Thyroid gland (tissue), 4 donors: ENCODE measurements around the gene MICB.

Experiments used
- POLR2A ChIP-seq, 2 donors: fragments of 450-650 bp; IDR thresholded peaks; one replicate each; pipeline ENCODE4 v1.6.1; 2017; ENCODE audit warnings: antibody characterized with exemption in 2 of 2, mild to moderate bottlenecking in 2 of 2, moderate library complexity in 1 of 2
- TF ChIP-seq, protein P1 (sequence below), 6 experiments: fragments of 200-600 bp in 3 of 6; fragments of 450-650 bp in 3 of 6; sonication (generic) in 3 of 6; IDR thresholded peaks; one replicate each; pipeline ENCODE4 v1.5.1; 2016 to 2019; ENCODE audit warnings: antibody characterized with exemption in 6 of 6, mild to moderate bottlenecking in 2 of 6, inconsistent platforms in 1 of 6, moderate library complexity in 1 of 6

DNA sequence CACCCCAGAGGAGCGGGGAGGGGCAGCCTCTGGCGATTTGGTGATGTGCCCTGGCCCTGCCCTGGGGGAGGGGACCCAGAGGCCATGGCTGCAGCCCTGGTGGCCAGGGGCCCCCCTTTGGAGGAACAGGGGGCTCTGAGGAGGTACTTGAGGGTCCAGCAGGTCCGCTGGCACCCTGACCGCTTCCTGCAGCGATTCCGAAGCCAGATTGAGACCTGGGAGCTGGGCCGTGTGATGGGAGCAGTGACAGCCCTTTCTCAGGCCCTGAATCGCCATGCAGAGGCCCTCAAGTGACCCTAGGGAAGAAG is 60.3 kb downstream of the MICB start:
- TF ChIP-seq, protein P1, sequence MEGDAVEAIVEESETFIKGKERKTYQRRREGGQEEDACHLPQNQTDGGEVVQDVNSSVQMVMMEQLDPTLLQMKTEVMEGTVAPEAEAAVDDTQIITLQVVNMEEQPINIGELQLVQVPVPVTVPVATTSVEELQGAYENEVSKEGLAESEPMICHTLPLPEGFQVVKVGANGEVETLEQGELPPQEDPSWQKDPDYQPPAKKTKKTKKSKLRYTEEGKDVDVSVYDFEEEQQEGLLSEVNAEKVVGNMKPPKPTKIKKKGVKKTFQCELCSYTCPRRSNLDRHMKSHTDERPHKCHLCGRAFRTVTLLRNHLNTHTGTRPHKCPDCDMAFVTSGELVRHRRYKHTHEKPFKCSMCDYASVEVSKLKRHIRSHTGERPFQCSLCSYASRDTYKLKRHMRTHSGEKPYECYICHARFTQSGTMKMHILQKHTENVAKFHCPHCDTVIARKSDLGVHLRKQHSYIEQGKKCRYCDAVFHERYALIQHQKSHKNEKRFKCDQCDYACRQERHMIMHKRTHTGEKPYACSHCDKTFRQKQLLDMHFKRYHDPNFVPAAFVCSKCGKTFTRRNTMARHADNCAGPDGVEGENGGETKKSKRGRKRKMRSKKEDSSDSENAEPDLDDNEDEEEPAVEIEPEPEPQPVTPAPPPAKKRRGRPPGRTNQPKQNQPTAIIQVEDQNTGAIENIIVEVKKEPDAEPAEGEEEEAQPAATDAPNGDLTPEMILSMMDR (IDR thresholded peaks at IDR 0.05): no peak
- no peak for TF ChIP-seq POLR2A (IDR thresholded peaks at IDR 0.05)
